ENCODE data around the gene KRTAP5-4. TPM values are rescaled to one million over a fixed set of nuclear protein-coding genes. Genes with fewer than 3 reads are reported as not detected.
"Not testable (repeated sequence)": the region's sequence is repeated elsewhere in the genome, so short reads cannot be mapped to it uniquely, and the experiment has no call there.

The KRTAP5-4 gene
- total RNA-seq, result not detected

- Mint-ChIP-seq H3K4me3 (no peak within 1 kb of the TSS), H3K4me1 (ENCODE audit: low read depth in 2 of 2) (no peaks in the 10 kb centered on the region), H3K27ac (no peak within 1 kb of the TSS), H3K27me3 (peaks cover 10 to 16% of the 10 kb centered on the region in 2 donors), H3K36me3 (no peaks in the 10 kb centered on the region), H3K9me3 (no peaks in the 10 kb centered on the region)
- ATAC-seq (no peak), DNase-seq (ENCODE audit: low spot score) (no peak)
Observed at GRCh38 chr11:1622086-1622485, at the start of gene KRTAP5-4. Gene KRTAP5-4, minus strand, starts transcription at chr11:1622138. Its CDS starts 45 bp downstream, at chr11:1622093.

GRCh38 chr11:1671658-1672057, 49.7 kb upstream of the KRTAP5-4 start:
- Mint-ChIP-seq H3K9me3 (no peaks in the 10 kb centered on the region), H3K27ac (no peak overlapping the region), H3K27me3 (peaks cover 40 to 45% of the 10 kb centered on the region in 2 donors), H3K4me1 (ENCODE audit: low read depth in 2 of 2) (peaks cover 7 to 16% of the 10 kb centered on the region in 2 donors), H3K4me3 (no peak overlapping the region), H3K36me3 (no peaks in the 10 kb centered on the region)
- DNase-seq (ENCODE audit: low spot score) (no peak), ATAC-seq (no peak)

GRCh38 chr11:1670905-1671371, 49.0 kb upstream of the KRTAP5-4 start:
- H3K36me3 Mint-ChIP-seq, result no peaks in the 10 kb centered on the region
- no peak overlapping the region for H3K4me3 Mint-ChIP-seq
- H3K9me3 Mint-ChIP-seq, result no peaks in the 10 kb centered on the region
- H3K27ac Mint-ChIP-seq, result no peak overlapping the region
- no peak for DNase-seq (ENCODE audit: low spot score)
- H3K4me1 Mint-ChIP-seq (ENCODE audit: low read depth in 2 of 2), result peaks cover 7 to 16% of the 10 kb centered on the region in 2 donors
- H3K27me3 Mint-ChIP-seq, result peaks cover 37 to 38% of the 10 kb centered on the region in 2 donors
- ATAC-seq, result no peak

- not testable (repeated sequence) for ATAC-seq; H3K27ac Mint-ChIP-seq; H3K4me3 Mint-ChIP-seq; H3K9me3 Mint-ChIP-seq; DNase-seq (ENCODE audit: low spot score); H3K36me3 Mint-ChIP-seq
- Mint-ChIP-seq H3K27me3 (peaks cover 33% of the 10 kb centered on the region in 2 donors), H3K4me1 (ENCODE audit: low read depth in 2 of 2) (peaks cover 7 to 16% of the 10 kb centered on the region in 2 donors)
Observed at GRCh38 chr11:1670457-1670856, 48.5 kb upstream of the KRTAP5-4 start.

GRCh38 chr11:1669546-1670218, 47.7 kb upstream of the KRTAP5-4 start:
- no peak overlapping the region for H3K27ac Mint-ChIP-seq
- H3K36me3 Mint-ChIP-seq, result no peaks in the 10 kb centered on the region
- ATAC-seq, result no peak
- peaks cover 7 to 16% of the 10 kb centered on the region in 2 donors for H3K4me1 Mint-ChIP-seq (ENCODE audit: low read depth in 2 of 2)
- H3K4me3 Mint-ChIP-seq, result no peak overlapping the region
- peaks cover 25 to 28% of the 10 kb centered on the region in 2 donors for H3K27me3 Mint-ChIP-seq
- DNase-seq (ENCODE audit: low spot score), result no peak
- H3K9me3 Mint-ChIP-seq, result no peaks in the 10 kb centered on the region

- no peak for DNase-seq (ENCODE audit: low spot score)
- Mint-ChIP-seq H3K4me1 (ENCODE audit: low read depth in 2 of 2) (peaks cover 7 to 16% of the 10 kb centered on the region in 2 donors), H3K27me3 (peaks cover 18 to 25% of the 10 kb centered on the region in 2 donors), H3K27ac (no peak overlapping the region), H3K9me3 (no peaks in the 10 kb centered on the region), H3K36me3 (no peaks in the 10 kb centered on the region), H3K4me3 (no peak overlapping the region)
- no peak for ATAC-seq
Observed at GRCh38 chr11:1668911-1669473, 47.1 kb upstream of the KRTAP5-4 start.

- no peaks in the 10 kb centered on the region for H3K9me3 Mint-ChIP-seq
- no peak overlapping the region for H3K4me3 Mint-ChIP-seq
- H3K27ac Mint-ChIP-seq, result peak overlapping the region in 1 of 2 donors; percentile 23
- H3K4me1 Mint-ChIP-seq (ENCODE audit: low read depth in 2 of 2), result peaks cover 8 to 14% of the 10 kb centered on the region in 2 donors
- peaks cover 8 to 16% of the 10 kb centered on the region in 2 donors for H3K27me3 Mint-ChIP-seq
- no peak for ATAC-seq
- H3K36me3 Mint-ChIP-seq, result no peaks in the 10 kb centered on the region
- DNase-seq (ENCODE audit: low spot score), result no peak
Observed at GRCh38 chr11:1667906-1668305, 46.0 kb upstream of the KRTAP5-4 start.

GRCh38 chr11:1667121-1667850, 45.3 kb upstream of the KRTAP5-4 start:
- no peak overlapping the region for H3K27ac Mint-ChIP-seq
- DNase-seq (ENCODE audit: low spot score), result no peak
- H3K4me1 Mint-ChIP-seq (ENCODE audit: low read depth in 2 of 2), result peaks cover 14 to 20% of the 10 kb centered on the region in 2 donors
- no peaks in the 10 kb centered on the region for H3K36me3 Mint-ChIP-seq
- ATAC-seq, result no peak
- peaks cover 8 to 12% of the 10 kb centered on the region in 2 donors for H3K27me3 Mint-ChIP-seq
- H3K4me3 Mint-ChIP-seq, result no peak overlapping the region
- H3K9me3 Mint-ChIP-seq, result no peaks in the 10 kb centered on the region

- H3K27me3 Mint-ChIP-seq, result peaks cover 10% of the 10 kb centered on the region in 2 donors
- no peak for DNase-seq (ENCODE audit: low spot score)
Observed at GRCh38 chr11:1665313-1665712, 43.4 kb upstream of the KRTAP5-4 start.

GRCh38 chr11:1662699-1663283, 40.9 kb upstream of the KRTAP5-4 start:
- peaks cover 26 to 31% of the 10 kb centered on the region in 2 donors for H3K4me1 Mint-ChIP-seq (ENCODE audit: low read depth in 2 of 2)
- not testable (repeated sequence) for DNase-seq (ENCODE audit: low spot score); H3K36me3 Mint-ChIP-seq; H3K9me3 Mint-ChIP-seq; H3K27ac Mint-ChIP-seq
- peak overlapping the region; percentile 66 for H3K4me3 Mint-ChIP-seq
- H3K27me3 Mint-ChIP-seq, result peaks cover 13 to 29% of the 10 kb centered on the region in 2 donors
- peak; percentile 41 to 70 for ATAC-seq

More at GRCh38 chr11:1665313-1665712, 43.4 kb upstream of the KRTAP5-4 start:
- Mint-ChIP-seq H3K36me3 (no peaks in the 10 kb centered on the region), H3K9me3 (no peaks in the 10 kb centered on the region), H3K4me3 (no peak overlapping the region), H3K4me1 (ENCODE audit: low read depth in 2 of 2) (peaks cover 20 to 27% of the 10 kb centered on the region in 2 donors), H3K27ac (no peak overlapping the region)
- no peak for ATAC-seq

- Mint-ChIP-seq H3K4me1 (ENCODE audit: low read depth in 2 of 2) (peaks cover 26 to 31% of the 10 kb centered on the region in 2 donors), H3K27me3 (peaks cover 13 to 29% of the 10 kb centered on the region in 2 donors), H3K4me3 (peak overlapping the region; percentile 66)
- not testable (repeated sequence) for DNase-seq (ENCODE audit: low spot score); H3K27ac Mint-ChIP-seq; H3K9me3 Mint-ChIP-seq; H3K36me3 Mint-ChIP-seq
- peak; percentile 71 for ATAC-seq
Observed at GRCh38 chr11:1661454-1662269, 39.7 kb upstream of the KRTAP5-4 start.

GRCh38 chr11:1660111-1660867, 38.4 kb upstream of the KRTAP5-4 start:
- H3K9me3 Mint-ChIP-seq, result no peaks in the 10 kb centered on the region
- no peaks in the 10 kb centered on the region for H3K36me3 Mint-ChIP-seq
- H3K4me3 Mint-ChIP-seq, result peak overlapping the region; percentile 35
- ATAC-seq (no peak), DNase-seq (ENCODE audit: low spot score) (no peak)
- H3K27ac Mint-ChIP-seq, result no peak overlapping the region
- peaks cover 13 to 29% of the 10 kb centered on the region in 2 donors for H3K27me3 Mint-ChIP-seq
- H3K4me1 Mint-ChIP-seq (ENCODE audit: low read depth in 2 of 2), result peaks cover 26 to 31% of the 10 kb centered on the region in 2 donors
